GM21367 (cell line): ENCODE results near the gene PARD3B.

Experiments used
- ATAC-seq: cut with Tn5 transposase; IDR thresholded peaks from one replicate; pipeline ENCODE4 v1.9.1; 2021; ENCODE audit not compliant: unreplicated experiment

PARD3B gene

GRCh38 chr2:204647626-204648025 lies 102.4 kb downstream of the PARD3B start:
- ATAC-seq, result no peak

DNA sequence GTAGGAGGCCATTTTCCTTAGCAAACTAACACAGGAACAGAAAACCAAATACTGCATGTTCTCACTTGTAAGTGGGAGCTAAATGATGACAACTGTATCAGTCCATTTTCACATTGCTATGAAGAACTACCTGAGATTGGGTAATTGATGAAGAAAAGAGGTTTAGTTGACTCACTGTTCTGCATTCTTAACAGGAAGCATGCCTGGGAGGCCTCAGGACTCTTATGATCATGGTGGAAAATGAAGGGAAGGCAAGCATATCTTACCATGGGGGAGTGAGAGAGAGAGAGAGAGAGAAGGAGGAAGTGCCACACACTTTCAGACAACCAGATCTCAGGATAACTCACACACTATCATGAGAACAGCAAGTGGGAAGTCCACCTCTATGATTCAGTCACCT lies 105.3 kb downstream of the PARD3B start:
- ATAC-seq, result no peak

DNA sequence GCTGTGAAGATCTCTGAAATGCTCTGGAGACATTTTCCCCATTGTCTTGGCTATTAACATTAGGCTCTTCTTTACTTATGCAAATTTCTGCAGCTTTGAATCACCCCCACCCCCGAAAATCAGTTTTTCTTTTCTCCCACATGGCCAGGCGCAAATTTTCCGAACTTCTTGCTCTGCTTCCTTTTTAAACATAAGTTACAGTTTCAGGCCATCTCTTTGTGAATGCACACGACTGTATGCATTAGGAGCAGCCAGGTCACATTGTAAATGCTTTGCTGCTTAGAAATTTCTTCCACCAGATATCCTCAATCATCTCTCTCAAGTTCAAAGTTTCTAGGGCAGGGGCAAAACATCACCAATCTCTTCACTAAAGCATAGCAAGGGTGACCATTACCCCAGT lies 106.8 kb downstream of the PARD3B start:
- ATAC-seq, result no peak

- no peak for ATAC-seq
Measured at GRCh38 chr2:204654669-204655068, 109.4 kb downstream of the PARD3B start.

GRCh38 chr2:204655101-204655500 lies 109.8 kb downstream of the PARD3B start:
- ATAC-seq, result no peak

DNA sequence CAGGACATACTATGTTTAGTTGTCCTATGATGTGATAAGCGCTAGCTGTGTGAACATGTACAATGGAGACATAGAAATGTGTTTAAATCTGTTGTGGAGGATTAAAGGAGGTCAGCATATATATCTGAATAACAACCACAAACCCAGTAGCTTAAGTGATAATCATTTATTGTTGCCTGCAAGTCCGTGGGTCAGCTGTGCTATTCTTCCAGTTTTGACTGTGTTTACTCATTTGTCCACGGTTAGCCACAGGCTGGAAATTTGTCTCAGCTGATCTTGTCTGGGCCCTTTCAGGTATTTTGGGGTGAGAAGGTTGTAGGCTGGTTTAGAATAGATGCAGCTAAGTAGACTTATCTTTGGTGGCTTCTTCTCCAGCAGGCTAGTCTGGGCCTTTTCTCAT lies 110.4 kb downstream of the PARD3B start:
- ATAC-seq, result no peak

DNA sequence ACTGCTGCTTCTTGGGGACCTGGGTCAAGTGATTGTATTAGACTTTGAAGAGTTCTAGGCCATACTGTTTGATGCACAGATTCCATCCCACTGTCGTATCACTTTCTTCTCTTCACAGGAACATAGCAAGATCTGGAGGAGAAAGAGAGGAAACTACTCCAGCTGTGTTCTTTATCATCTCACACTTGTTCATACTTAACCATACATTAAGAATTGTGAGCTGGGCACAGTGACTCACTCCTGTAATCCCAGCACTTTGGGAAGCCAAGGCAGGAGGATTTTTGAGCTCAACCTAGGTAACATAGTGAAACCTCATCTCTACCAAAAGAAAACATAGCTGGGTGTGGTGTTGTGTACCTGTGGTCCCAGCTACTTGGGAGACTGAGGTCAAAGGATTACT lies 111.7 kb downstream of the PARD3B start:
- ATAC-seq, result no peak

DNA sequence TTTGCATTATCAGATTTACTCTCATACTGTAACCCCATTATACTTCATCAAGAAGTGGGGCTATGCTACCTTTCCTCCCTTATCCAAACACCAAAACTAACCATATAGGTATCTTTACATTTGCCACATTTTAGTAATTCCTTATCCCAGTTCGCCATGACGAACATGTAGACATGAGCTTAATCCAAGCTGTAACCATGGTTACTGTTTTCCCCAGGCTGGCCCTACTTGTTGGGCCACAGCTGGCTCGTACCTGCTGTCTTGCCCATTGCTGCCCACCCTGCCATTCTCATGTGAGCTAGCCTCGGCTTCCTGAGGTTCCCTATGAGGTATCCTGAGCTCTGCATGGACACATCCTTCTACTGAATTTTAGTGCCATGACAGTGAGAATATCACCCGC lies 117.7 kb downstream of the PARD3B start:
- no peak for ATAC-seq

DNA sequence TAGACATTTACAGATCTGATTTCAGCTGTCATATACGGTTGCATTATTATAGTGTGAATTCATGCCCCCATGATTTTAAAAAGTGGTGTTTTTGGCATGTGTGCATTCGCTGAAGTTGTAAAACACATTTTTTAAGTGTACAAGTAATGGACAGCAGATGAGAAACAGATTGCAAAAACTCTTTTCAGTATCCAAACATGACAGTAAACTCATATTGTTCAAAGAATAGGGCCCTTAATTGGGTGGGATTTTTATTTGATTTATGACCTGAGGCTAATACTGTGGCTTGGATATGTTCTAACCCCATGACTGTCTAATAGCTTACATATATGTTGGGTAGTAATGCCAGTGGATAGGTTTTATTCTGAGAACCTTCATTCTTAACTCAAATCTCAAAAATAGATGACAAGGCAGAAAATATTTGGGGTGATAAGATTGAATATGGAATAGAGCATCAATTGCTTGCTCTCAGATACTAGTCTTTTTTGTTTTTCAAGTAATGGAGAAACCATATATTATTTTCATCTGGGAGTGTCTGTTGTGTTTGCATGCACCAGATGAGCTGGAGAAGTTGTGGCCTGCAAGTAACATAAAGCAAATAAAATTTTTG lies 118.6 kb downstream of the PARD3B start:
- no peak for ATAC-seq

- no peak for ATAC-seq
Measured at GRCh38 chr2:204664708-204665121, 119.4 kb downstream of the PARD3B start.

DNA sequence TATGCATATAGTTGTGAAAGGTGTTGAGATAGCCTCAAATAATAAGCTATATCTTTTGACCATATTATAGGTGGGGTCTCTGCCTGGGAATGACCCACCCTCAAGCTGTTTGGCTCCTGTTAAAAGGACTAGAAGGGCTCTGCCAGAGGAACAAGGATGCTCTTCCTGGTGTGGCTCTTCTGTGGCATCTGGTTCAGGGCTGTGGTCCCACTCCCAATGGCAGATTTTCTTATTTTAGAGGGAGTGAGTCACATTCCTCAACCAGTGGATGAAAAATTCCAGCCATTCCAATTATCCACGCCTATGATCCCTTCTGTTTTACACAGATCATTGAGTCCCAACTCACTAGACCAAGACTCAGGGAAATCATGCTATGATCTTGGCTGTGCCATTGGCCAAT lies 119.9 kb downstream of the PARD3B start:
- ATAC-seq, result no peak

DNA sequence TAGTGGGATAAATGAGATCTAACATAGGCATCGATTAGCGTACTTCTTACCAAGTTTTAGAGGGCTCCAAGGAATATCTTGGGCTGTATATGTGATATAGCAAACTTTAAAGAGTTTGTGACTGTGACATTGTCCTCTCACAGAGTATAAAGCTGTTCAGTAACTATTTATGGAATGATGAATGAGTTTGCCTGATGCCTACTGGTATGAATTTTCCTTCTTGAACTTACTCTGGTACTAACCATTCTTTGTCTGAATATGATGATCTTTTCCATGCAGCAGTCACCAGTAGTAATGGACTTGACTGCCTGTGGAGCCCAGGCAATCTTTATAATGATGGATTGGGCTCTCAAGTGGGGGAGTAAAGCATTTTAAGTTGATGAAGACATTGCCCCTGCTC lies 120.5 kb downstream of the PARD3B start:
- ATAC-seq, result no peak

DNA sequence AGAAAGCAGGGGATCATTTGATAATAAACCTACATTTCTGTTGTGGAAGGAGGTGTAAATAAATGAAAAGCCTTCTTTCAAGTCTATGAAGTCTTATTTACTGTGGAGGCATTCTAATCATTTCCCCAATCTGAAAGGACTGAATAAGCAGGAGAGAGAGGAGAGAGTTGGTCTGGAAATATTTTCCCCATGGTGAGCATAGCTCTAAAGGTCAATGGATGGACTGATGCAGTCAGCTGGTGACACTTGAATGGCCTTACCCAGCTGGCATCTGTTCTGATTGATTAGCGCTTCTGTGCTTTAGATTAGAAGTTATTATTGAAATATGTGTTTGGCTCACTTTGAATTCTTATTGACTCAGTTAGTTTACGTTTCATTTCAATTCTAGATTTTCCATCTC lies 122.7 kb downstream of the PARD3B start:
- ATAC-seq, result no peak

DNA sequence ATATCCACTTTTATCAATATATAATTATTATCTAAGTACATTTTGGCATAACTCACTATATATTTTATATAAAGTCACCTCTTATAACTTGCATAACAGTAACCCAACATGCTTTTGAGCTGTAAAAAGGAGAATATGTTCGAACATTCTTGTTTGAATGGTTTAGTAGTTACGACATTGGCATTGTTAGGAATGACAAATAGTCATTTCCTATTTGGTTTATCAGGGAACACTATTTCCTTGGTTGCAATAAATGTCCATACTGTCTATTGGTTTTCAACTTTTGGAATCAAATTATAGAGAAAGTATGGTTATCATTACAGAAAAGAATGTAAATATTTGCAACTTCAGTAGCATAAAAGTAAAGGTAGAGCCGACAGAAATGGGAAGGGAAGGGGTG lies 124.1 kb downstream of the PARD3B start:
- ATAC-seq, result no peak

DNA sequence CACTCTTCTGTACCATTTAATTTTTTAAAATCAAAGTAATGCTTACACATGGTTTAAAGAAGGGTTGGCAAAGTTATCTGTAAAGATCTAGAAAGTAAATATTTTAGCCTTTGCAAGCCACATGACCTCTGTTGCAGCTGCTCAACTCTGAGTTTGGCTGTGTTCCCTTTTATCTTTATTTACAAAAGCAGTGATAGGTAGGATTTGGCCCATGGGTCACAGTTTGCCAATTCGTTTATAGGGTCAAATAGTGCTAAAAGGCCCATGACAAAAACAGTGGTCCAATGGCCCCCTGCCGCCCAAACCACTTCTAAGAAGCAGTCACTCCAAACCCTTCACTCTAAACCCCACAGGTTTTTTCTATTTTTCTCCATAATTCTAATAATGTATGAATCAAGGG lies 124.8 kb downstream of the PARD3B start:
- ATAC-seq, result no peak

- ATAC-seq, result no peak
Measured at GRCh38 chr2:204670756-204671155, 125.5 kb downstream of the PARD3B start.

DNA sequence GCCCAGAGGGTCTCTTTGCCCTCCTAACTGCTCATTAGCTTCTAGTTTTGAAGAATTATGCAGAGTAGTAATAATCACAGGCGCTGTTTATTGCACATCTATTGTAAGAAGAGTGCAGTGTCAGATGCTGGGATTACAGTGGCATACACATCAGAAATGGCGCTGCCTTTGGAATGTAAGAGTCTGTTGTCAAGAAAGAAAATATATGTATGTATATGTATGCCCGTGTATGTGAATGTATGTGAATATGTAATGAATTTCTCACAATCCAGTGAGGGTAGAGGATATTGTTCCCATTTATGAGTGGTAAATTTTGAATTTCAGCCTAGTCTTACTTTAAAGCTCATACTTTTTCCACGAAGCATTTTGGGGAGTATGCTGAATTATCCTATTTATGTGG lies 127.5 kb downstream of the PARD3B start:
- ATAC-seq, result no peak

- ATAC-seq, result no peak
Measured at GRCh38 chr2:204673877-204674276, 128.6 kb downstream of the PARD3B start.

- ATAC-seq, result no peak
Measured at GRCh38 chr2:204678031-204678430, 132.8 kb downstream of the PARD3B start.

DNA sequence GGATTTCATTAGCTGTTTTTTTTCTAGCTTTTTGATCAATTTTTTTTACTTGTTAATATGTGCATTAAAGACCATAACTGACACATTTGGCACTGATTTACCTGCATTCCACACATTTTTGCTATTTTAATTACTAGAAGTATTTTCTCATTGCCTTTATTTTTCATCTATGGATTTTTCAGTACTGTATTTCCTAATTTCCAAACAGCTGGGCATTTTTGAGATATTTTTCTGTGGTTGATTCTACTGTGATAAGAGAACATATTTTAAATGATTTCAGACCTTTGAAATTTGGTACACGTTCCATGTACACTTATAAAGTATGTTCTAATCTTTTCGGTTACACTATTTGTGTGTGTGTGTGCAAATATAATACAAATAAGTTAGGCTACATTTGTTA lies 135.3 kb downstream of the PARD3B start:
- no peak for ATAC-seq

- no peak for ATAC-seq
Measured at GRCh38 chr2:204681412-204681811, 136.1 kb downstream of the PARD3B start.

- ATAC-seq, result no peak
Measured at GRCh38 chr2:204683384-204683783, 138.1 kb downstream of the PARD3B start.

DNA sequence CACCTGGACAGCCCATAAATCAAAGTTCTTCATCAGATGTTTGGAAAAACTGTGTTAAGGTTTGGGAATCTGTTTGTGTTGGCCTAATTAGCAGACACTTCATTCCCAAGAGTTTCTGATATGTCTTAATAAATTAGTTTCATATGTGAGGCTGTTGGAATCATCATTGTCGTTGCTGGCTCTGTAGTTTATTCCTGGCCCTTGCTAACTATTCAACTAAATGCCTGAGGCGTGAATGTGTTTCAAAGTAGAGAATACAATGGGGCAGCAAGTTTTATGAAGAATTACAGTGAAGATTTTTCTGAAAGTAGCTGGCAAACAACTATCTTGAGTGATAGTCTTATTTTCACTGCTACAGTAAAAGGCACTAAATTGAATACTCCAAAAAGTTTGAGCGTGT lies 141.1 kb downstream of the PARD3B start:
- ATAC-seq, result no peak

DNA sequence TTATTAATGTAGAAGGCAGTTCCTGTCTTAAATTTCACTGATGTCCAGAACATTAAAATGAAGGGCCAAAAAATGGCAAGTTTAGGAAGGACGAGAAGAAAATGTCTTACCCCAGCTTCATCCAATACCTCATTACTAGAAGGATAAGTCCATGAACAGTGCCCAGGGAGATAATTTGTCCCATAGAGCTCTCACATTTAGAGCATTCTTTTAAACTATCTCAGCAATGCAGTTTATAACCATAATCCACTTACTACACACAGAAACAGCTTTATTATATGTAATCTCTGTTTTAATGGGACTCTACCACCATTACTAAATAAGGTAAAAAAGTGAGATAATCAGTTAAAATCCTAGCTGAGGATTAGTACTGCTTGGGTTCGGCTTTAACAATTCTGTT lies 142.5 kb downstream of the PARD3B start:
- no peak for ATAC-seq
